H9 (cell line): Measurements from ENCODE around the gene TSC1. TPM values are rescaled to one million over a fixed set of nuclear protein-coding genes. Genes with fewer than 3 reads are reported as not detected.

Experiments used
- DNase-seq: peaks from one replicate; pipeline ENCODE4 v3.0.0-alpha.2; 2017
- H2AFZ ChIP-seq: one replicate; pipeline ENCODE4 v1.6.1; 2013; ENCODE audit warnings: mild to moderate bottlenecking, low read length, control low read depth, moderate library complexity
- H2AK5ac ChIP-seq: 2 replicates; pipeline ENCODE4 v1.6.1; 2013; ENCODE audit warnings: low read length, control low read depth, mixed read lengths; ENCODE audit not compliant: insufficient read length
- H2BK120ac ChIP-seq: one replicate; pipeline ENCODE4 v1.6.1; 2013; ENCODE audit warnings: low read depth, mild to moderate bottlenecking, low read length, control low read depth, inconsistent platforms; ENCODE audit not compliant: poor library complexity, severe bottlenecking
- H2BK12ac ChIP-seq: 2 replicates; pipeline ENCODE4 v1.6.1; 2013; ENCODE audit warnings: low read length, control low read depth, mixed read lengths, low read depth; ENCODE audit not compliant: insufficient read length
- H2BK15ac ChIP-seq: 2 replicates; pipeline ENCODE4 v1.6.1; 2013; ENCODE audit warnings: low read depth, low read length, control low read depth
- H2BK20ac ChIP-seq: one replicate; pipeline ENCODE4 v1.6.1; 2013; ENCODE audit warnings: low read depth, mild to moderate bottlenecking, low read length, control low read depth, inconsistent platforms; ENCODE audit not compliant: poor library complexity, severe bottlenecking
- H2BK5ac ChIP-seq: 2 replicates; pipeline ENCODE4 v1.6.1; 2013; ENCODE audit warnings: low read length, control low read depth, mixed read lengths; ENCODE audit not compliant: insufficient read length
- H3K14ac ChIP-seq: 2 replicates; pipeline ENCODE4 v1.6.1; 2013; ENCODE audit warnings: low read length, control low read depth; ENCODE audit not compliant: insufficient read depth
- H3K18ac ChIP-seq: 2 replicates; pipeline ENCODE4 v1.6.1; 2013; ENCODE audit warnings: low read depth, mild to moderate bottlenecking, mixed read lengths, low read length, control low read depth; ENCODE audit not compliant: insufficient read length
- H3K23ac ChIP-seq: 2 replicates; pipeline ENCODE4 v1.6.1; 2013; ENCODE audit warnings: low read length, control low read depth, mixed read lengths, low read depth; ENCODE audit not compliant: insufficient read length
- H3K23me2 ChIP-seq: 2 replicates; pipeline ENCODE4 v1.6.1; 2013; ENCODE audit warnings: low read depth, mild to moderate bottlenecking, mixed read lengths, low read length, control low read depth; ENCODE audit not compliant: insufficient read length, poor library complexity, severe bottlenecking
- H3K27ac ChIP-seq: 2 replicates; pipeline ENCODE4 v1.5.1; 2013; ENCODE audit warnings: low read length, control low read depth, mixed read lengths, low read depth; ENCODE audit not compliant: insufficient read length
- H3K27me3 ChIP-seq: 2 replicates; pipeline ENCODE4 v1.6.1; 2013; ENCODE audit warnings: low read length, control low read depth, inconsistent platforms; ENCODE audit not compliant: insufficient read depth
- H3K4ac ChIP-seq: 2 replicates; pipeline ENCODE4 v1.6.1; 2013; ENCODE audit warnings: low read depth, mild to moderate bottlenecking, control low read depth, inconsistent platforms, low read length, moderate library complexity
- H3K4me1 ChIP-seq: 2 replicates; pipeline ENCODE4 v1.6.1; 2013; ENCODE audit warnings: low read length, control low read depth, inconsistent platforms; ENCODE audit not compliant: insufficient read depth
- H3K4me2 ChIP-seq: 2 replicates; pipeline ENCODE4 v1.6.1; 2013; ENCODE audit warnings: low read length, control low read depth, mixed read lengths; ENCODE audit not compliant: insufficient read length, insufficient read depth
- H3K56ac ChIP-seq: 2 replicates; pipeline ENCODE4 v1.6.1; 2013; ENCODE audit warnings: low read depth, mild to moderate bottlenecking, mixed read lengths, low read length, control low read depth; ENCODE audit not compliant: insufficient read length
- H3K79me1 ChIP-seq: 2 replicates; pipeline ENCODE4 v1.6.1; 2013; ENCODE audit warnings: low read depth, mild to moderate bottlenecking, moderate library complexity, low read length, control low read depth, inconsistent platforms; ENCODE audit not compliant: insufficient read depth, poor library complexity, severe bottlenecking
- H3K79me2 ChIP-seq: 2 replicates; pipeline ENCODE4 v1.6.1; 2013; ENCODE audit warnings: low read length, control low read depth, inconsistent platforms; ENCODE audit not compliant: insufficient read depth
- H3K9ac ChIP-seq: 2 replicates; pipeline ENCODE4 v1.6.1; 2013; ENCODE audit warnings: low read length, control low read depth, mixed read lengths; ENCODE audit not compliant: insufficient read length; ENCODE audit errors: extremely low read depth
- H3K9me3 ChIP-seq: one replicate; pipeline ENCODE4 v1.6.1; 2013; ENCODE audit warnings: low read depth, low read length, inconsistent platforms; ENCODE audit not compliant: control insufficient read depth
- H3T11ph ChIP-seq: one replicate; pipeline ENCODE4 v1.6.1; 2013; ENCODE audit warnings: mild to moderate bottlenecking, low read length, control low read depth, inconsistent platforms
- H4K20me1 ChIP-seq: one replicate; pipeline ENCODE4 v1.6.1; 2013; ENCODE audit not compliant: control insufficient read depth, insufficient read length, insufficient read depth
- H4K5ac ChIP-seq: 2 replicates; pipeline ENCODE4 v1.6.1; 2013; ENCODE audit warnings: low read depth, mild to moderate bottlenecking, mixed read lengths, low read length, control low read depth; ENCODE audit not compliant: insufficient read length
- H4K8ac ChIP-seq: replicated peaks from 2 replicates; pipeline ENCODE4 v1.6.1; 2013; ENCODE audit warnings: low read length, control low read depth, mixed read lengths, low read depth; ENCODE audit not compliant: insufficient read length
- H4K91ac ChIP-seq: 2 replicates; pipeline ENCODE4 v1.6.1; 2013; ENCODE audit warnings: low read depth, mild to moderate bottlenecking, moderate library complexity, mixed read lengths, low read length, control low read depth; ENCODE audit not compliant: insufficient read length
- H3K27ac Mint-ChIP-seq, 3 experiments: 2 replicates in 2 of 3; 3 replicates in 1 of 3; pipeline ENCODE4 v1.8.0; 2020 to 2021; ENCODE audit warnings: mixed read lengths in 3 of 3, mild to moderate bottlenecking in 1 of 3, moderate library complexity in 1 of 3
- H3K27me3 Mint-ChIP-seq: 2 replicates; pipeline ENCODE4 v1.8.0; 2021; ENCODE audit warnings: low read depth, mild to moderate bottlenecking, moderate library complexity, mixed read lengths
- H3K36me3 Mint-ChIP-seq, 3 experiments: 2 replicates in 2 of 3; 3 replicates in 1 of 3; pipeline ENCODE4 v1.8.0; 2020 to 2021; ENCODE audit warnings: low read depth in 3 of 3, mixed read lengths in 3 of 3; ENCODE audit not compliant: insufficient read depth in 1 of 3
- H3K4me1 Mint-ChIP-seq, 2 experiments: 2 replicates each; pipeline ENCODE4 v1.8.0; 2020; ENCODE audit warnings: mixed read lengths in 2 of 2
- H3K4me3 Mint-ChIP-seq, 2 experiments: 2 replicates in 1 of 2; 3 replicates in 1 of 2; pipeline ENCODE4 v1.8.0; 2020 to 2021; ENCODE audit warnings: mild to moderate bottlenecking in 2 of 2, mixed read lengths in 2 of 2, moderate library complexity in 1 of 2
- H3K9me3 Mint-ChIP-seq, 2 experiments: 2 replicates in 1 of 2; 3 replicates in 1 of 2; pipeline ENCODE4 v1.8.0; 2020; ENCODE audit warnings: mild to moderate bottlenecking in 2 of 2, mixed read lengths in 2 of 2, moderate library complexity in 1 of 2
- WGBS: extraction: QIAGEN DNeasy Blood & Tissue Kit; methylation state at CpG from one replicate; pipeline ENCODE4 v1.1.7; 2013; ENCODE audit warnings: missing lambda C conversion rate, low lambda C conversion rate, mixed read lengths; ENCODE audit not compliant: insufficient read length; ENCODE audit errors: extremely low coverage; 5-methylcytosine and 5-hydroxymethylcytosine counted together
- total RNA-seq: library from RNA; stranded (reverse); gene quantifications from 2 replicates; pipeline ENCODE4 v1.2.1, GENCODE V29; 2021
- TF ChIP-seq, protein P1 (sequence below): fragments of 200-600 bp; sonication (generic); conservative IDR thresholded peaks from 3 replicates; pipeline ENCODE4 v1.8.0; 2021; ENCODE audit warnings: antibody characterized with exemption, mild to moderate bottlenecking

TSC1 gene
- total RNA-seq, 1 experiment from 2014 or later: 32.7 TPM

DNA sequence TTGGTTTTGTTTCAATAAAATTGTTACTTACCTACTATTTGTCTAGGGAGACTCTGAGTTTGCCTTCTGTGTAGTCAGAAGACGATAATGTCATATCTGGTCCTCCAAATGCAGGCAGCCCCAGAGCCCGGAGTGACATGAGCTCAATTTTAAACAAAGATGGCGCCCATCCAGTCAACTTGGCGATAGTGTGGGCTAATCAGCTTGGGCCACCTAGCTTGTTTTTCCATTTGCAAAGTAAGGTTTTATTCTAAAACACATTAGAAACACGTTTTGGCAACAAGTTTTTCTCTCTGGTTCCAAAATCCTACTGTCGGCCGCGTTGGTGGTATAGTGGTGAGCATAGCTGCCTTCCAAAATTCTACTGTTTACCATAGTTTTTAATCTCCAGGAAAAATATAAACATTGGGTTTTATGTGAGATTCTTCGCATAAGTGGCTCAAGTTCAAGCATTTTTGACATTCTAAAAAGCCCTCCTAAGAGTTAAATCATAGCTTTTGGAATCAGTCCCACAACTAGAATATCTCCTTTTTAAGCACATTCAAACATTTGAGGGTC, 13.2 kb downstream of the TSC1 start:
- no peaks in the 10 kb centered on the region for H3K9me3 ChIP-seq
- DNase-seq: no peak
- H3K4me1 ChIP-seq: no peaks in the 10 kb centered on the region
- H4K91ac ChIP-seq: no peak overlapping the region
- H3K23ac ChIP-seq: no peak overlapping the region
- no peak overlapping the region for H3K56ac ChIP-seq
- no peaks in the 10 kb centered on the region for H3K23me2 ChIP-seq
- no peaks in the 10 kb centered on the region for H3K27me3 ChIP-seq
- H3K4ac ChIP-seq: no peak overlapping the region
- H3K4me2 ChIP-seq: no peak overlapping the region
- no peak overlapping the region for H2AK5ac ChIP-seq
- TF ChIP-seq, protein P1, sequence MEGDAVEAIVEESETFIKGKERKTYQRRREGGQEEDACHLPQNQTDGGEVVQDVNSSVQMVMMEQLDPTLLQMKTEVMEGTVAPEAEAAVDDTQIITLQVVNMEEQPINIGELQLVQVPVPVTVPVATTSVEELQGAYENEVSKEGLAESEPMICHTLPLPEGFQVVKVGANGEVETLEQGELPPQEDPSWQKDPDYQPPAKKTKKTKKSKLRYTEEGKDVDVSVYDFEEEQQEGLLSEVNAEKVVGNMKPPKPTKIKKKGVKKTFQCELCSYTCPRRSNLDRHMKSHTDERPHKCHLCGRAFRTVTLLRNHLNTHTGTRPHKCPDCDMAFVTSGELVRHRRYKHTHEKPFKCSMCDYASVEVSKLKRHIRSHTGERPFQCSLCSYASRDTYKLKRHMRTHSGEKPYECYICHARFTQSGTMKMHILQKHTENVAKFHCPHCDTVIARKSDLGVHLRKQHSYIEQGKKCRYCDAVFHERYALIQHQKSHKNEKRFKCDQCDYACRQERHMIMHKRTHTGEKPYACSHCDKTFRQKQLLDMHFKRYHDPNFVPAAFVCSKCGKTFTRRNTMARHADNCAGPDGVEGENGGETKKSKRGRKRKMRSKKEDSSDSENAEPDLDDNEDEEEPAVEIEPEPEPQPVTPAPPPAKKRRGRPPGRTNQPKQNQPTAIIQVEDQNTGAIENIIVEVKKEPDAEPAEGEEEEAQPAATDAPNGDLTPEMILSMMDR: no peak
- no peak overlapping the region for H3K27ac ChIP-seq
- H3K18ac ChIP-seq: no peak overlapping the region
- no peak overlapping the region for H3K4me3 Mint-ChIP-seq
- no peak overlapping the region for H2BK20ac ChIP-seq
- WGBS: no CpG with 5 or more reads among the region's 9 CpGs
- no peaks in the 10 kb centered on the region for H4K20me1 ChIP-seq
- no peak overlapping the region for H3T11ph ChIP-seq
- no peaks in the 10 kb centered on the region for H3K79me1 ChIP-seq
- H3K79me2 ChIP-seq: no peaks in the 10 kb centered on the region
- no peak overlapping the region for H2AFZ ChIP-seq
- H3K36me3 Mint-ChIP-seq: peaks cover 0 to 19% (median 16%) of the 10 kb centered on the region in 3 experiments; a peak in 5 of 7 replicates
- no peak overlapping the region for H4K5ac ChIP-seq
- H3K4me1 Mint-ChIP-seq: no peaks in the 10 kb centered on the region
- no peaks in the 10 kb centered on the region for H3K9me3 Mint-ChIP-seq
- H3K9ac ChIP-seq: no peak overlapping the region
- no peak overlapping the region for H2BK12ac ChIP-seq
- H3K14ac ChIP-seq: no peak overlapping the region
- H2BK15ac ChIP-seq: no peak overlapping the region
- no peak overlapping the region for H2BK120ac ChIP-seq
- no peak overlapping the region for H4K8ac ChIP-seq
- no peaks in the 10 kb centered on the region for H3K27me3 Mint-ChIP-seq
- H2BK5ac ChIP-seq: no peak overlapping the region
- H3K27ac Mint-ChIP-seq: no peak overlapping the region
